K562 (cell line): ENCODE results near the gene HGS. TPM values are rescaled to one million over a fixed set of nuclear protein-coding genes. Genes with fewer than 3 reads are reported as not detected.

ENCODE experiments used
- ADNP ChIP-seq: fragments of 200-800 bp; sonication (Bioruptor generic); IDR thresholded peaks from 2 replicates; pipeline ENCODE4 v1.6.1; 2016; ENCODE audit warnings: missing genetic modification characterization, missing compliant biosample characterization
- DDX20 ChIP-seq: fragments of 450-650 bp; IDR thresholded peaks from 2 replicates; pipeline ENCODE4 v1.6.1; 2016; ENCODE audit warnings: missing genetic modification characterization, low read depth, mild to moderate bottlenecking, missing compliant biosample characterization, moderate library complexity
- DEAF1 ChIP-seq: fragments of 450-650 bp; formaldehyde crosslinking; IDR thresholded peaks from 2 replicates; pipeline ENCODE4 v1.4.0; 2020; ENCODE audit warnings: mild to moderate bottlenecking, moderate library complexity
- E2F3 ChIP-seq: fragments of 250-450 bp; sonication (Bioruptor Pico); IDR thresholded peaks from 2 replicates; pipeline ENCODE4 v1.4.0; 2020; ENCODE audit warnings: mild to moderate bottlenecking
- FOXJ3 ChIP-seq: sonication (generic); formaldehyde crosslinking; IDR thresholded peaks from 2 replicates; pipeline ENCODE4 v1.4.0; 2020; ENCODE audit warnings: mild to moderate bottlenecking, missing genetic modification reagents
- HOMEZ ChIP-seq: fragments of 250-450 bp; sonication (Bioruptor Pico); IDR thresholded peaks from 2 replicates; pipeline ENCODE4 v1.4.0; 2020; ENCODE audit warnings: mild to moderate bottlenecking, moderate library complexity
- IFI16 ChIP-seq: fragments of 250-450 bp; sonication (Bioruptor Pico); IDR thresholded peaks from 2 replicates; pipeline ENCODE4 v2.1.2; 2022; ENCODE audit warnings: mild to moderate bottlenecking, inconsistent platforms
- MITF ChIP-seq: IDR thresholded peaks from 2 replicates; pipeline ENCODE4 v1.6.1; 2014; ENCODE audit warnings: antibody characterized with exemption
- NEUROD1 ChIP-seq: fragments of 150-350 bp; IDR thresholded peaks from 2 replicates; pipeline ENCODE4 v1.6.1; 2014; ENCODE audit warnings: borderline replicate concordance, low read length, low read depth; ENCODE audit not compliant: partially characterized antibody
- PURB ChIP-seq: sonication (generic); formaldehyde crosslinking; IDR thresholded peaks from 2 replicates; pipeline ENCODE4 v1.9.0; 2021; ENCODE audit warnings: low read depth, mild to moderate bottlenecking, missing genetic modification reagents
- RB1 ChIP-seq: fragments of 450-650 bp; IDR thresholded peaks from 2 replicates; pipeline ENCODE4 v1.6.1; 2017; ENCODE audit warnings: low read depth, mild to moderate bottlenecking
- RFX1 ChIP-seq: fragments of 450-650 bp; IDR thresholded peaks from 2 replicates; pipeline ENCODE4 v1.6.1; 2016; ENCODE audit warnings: mild to moderate bottlenecking, moderate library complexity
- RHOXF2B ChIP-seq: fragments of 250-450 bp; sonication (Bioruptor Pico); conservative IDR thresholded peaks from 2 replicates; pipeline ENCODE4 v1.5.1; 2021
- RUNX1 ChIP-seq: sonication (generic); IDR thresholded peaks from 2 replicates; pipeline ENCODE4 v1.6.1; 2016; ENCODE audit warnings: antibody characterized with exemption, low read depth
- THRAP3 ChIP-seq: fragments of 450-650 bp; IDR thresholded peaks from 2 replicates; pipeline ENCODE4 v1.6.1; 2016; ENCODE audit warnings: mild to moderate bottlenecking, inconsistent platforms, borderline replicate concordance
- TOE1 ChIP-seq, 2 experiments: fragments of 450-650 bp in 1 of 2; sonication (generic) in 1 of 2; formaldehyde crosslinking in 1 of 2; IDR thresholded peaks; 2 replicates each; pipeline versions ENCODE4 v1.7.1 to v1.8.0; 2016 to 2022; ENCODE audit warnings: borderline replicate concordance in 2 of 2, mild to moderate bottlenecking in 2 of 2, antibody characterized with exemption in 1 of 2, inconsistent platforms in 1 of 2, low read depth in 1 of 2, missing genetic modification reagents in 1 of 2, moderate library complexity in 1 of 2
- XRCC3 ChIP-seq: fragments of 450-650 bp; IDR thresholded peaks from 2 replicates; pipeline ENCODE4 v1.6.1; 2017; ENCODE audit warnings: mild to moderate bottlenecking, moderate library complexity
- ZNF121 ChIP-seq: sonication (generic); formaldehyde crosslinking; conservative IDR thresholded peaks from 2 replicates; pipeline ENCODE4 v1.8.0; 2022; ENCODE audit warnings: missing genetic modification reagents
- ZNF175 ChIP-seq: fragments of 200-800 bp; sonication (Bioruptor generic); IDR thresholded peaks from 2 replicates; pipeline ENCODE4 v1.6.1; 2016; ENCODE audit warnings: low read depth, mild to moderate bottlenecking, missing genetic modification characterization, missing compliant biosample characterization
- ZNF311 ChIP-seq: fragments of 250-450 bp; sonication (Bioruptor Pico); IDR thresholded peaks from 2 replicates; pipeline ENCODE4 v1.4.0; 2020; ENCODE audit warnings: mild to moderate bottlenecking, moderate library complexity
- ZNF354B ChIP-seq: fragments of 250-450 bp; sonication (Bioruptor Pico); IDR thresholded peaks from 2 replicates; pipeline ENCODE4 v1.4.0; 2020
- ZNF717 ChIP-seq: fragments of 250-450 bp; sonication (Bioruptor Pico); IDR thresholded peaks from 2 replicates; pipeline ENCODE4 v1.5.0; 2021
- ZNF778 ChIP-seq: fragments of 450-650 bp; formaldehyde crosslinking; IDR thresholded peaks from 2 replicates; pipeline ENCODE4 v1.4.0; 2020; ENCODE audit warnings: mild to moderate bottlenecking, moderate library complexity
- polyA plus RNA-seq, 8 experiments: library from polyadenylated mRNA; depleted of rRNA in 4 of 8; stranded (reverse) in 5 of 8; unstranded in 3 of 8; fragments of >200 nt; fragmentation: Nextera tagmentation in 2 of 8; fragmentation: Illumina TruSeq in 1 of 8; extraction: Ambion mirVana in 2 of 8; extraction: Trizol in 1 of 8; gene quantifications; 2 replicates each; pipeline versions ENCODE4 v1.2.1 to v1.2.3, GENCODE V29; 2011 to 2014; ENCODE audit warnings: inconsistent platforms in 1 of 8, missing spikeins in 1 of 8
- total RNA-seq, 7 experiments: library from RNA; depleted of rRNA in 6 of 7; stranded (reverse); fragments of >200 nt in 6 of 7; fragmentation: Illumina TruSeq in 2 of 7; extraction: Trizol in 2 of 7; gene quantifications; 2 replicates each; pipeline versions ENCODE4 v1.2.1 to v1.2.3, GENCODE V29; 2011 to 2021; ENCODE audit warnings: low replicate concordance in 1 of 7

Gene HGS
- total and polyA plus RNA-seq, 9 of the 15 experiments (the other 6 are each of a cell fraction or from before 2014, with no cell fraction given) = 3.9 to 176 (median 77.1) TPM

- no peak; the same call in 1 of the 2 replicates for TF ChIP-seq TOE1 (IDR thresholded peaks at IDR 0.05; ENCODE audit: borderline replicate concordance)
- no peak for TF ChIP-seq TOE1 (CRISPR knock-in tag; IDR thresholded peaks at IDR 0.05; ENCODE audit: borderline replicate concordance, low read depth)
- no peak for TF ChIP-seq ZNF175 (CRISPR knock-in tag)
- no peak for TF ChIP-seq THRAP3
- TF ChIP-seq MITF = peak; percentile 50; the same call in 1 of the 2 replicates
- no peak for TF ChIP-seq XRCC3
- no peak for TF ChIP-seq ZNF717
- TF ChIP-seq ZNF311 (CRISPR knock-in tag) = no peak
- TF ChIP-seq NEUROD1 = peak; percentile 72
- no peak for TF ChIP-seq RFX1
- TF ChIP-seq FOXJ3 = no peak
- TF ChIP-seq ZNF121 (CRISPR knock-in tag) = no peak
- TF ChIP-seq E2F3 = peak; percentile 53; the same call in 1 of the 2 replicates
- no peak for TF ChIP-seq RHOXF2B (CRISPR knock-in tag)
- no peak for TF ChIP-seq PURB (CRISPR knock-in tag)
- no peak for TF ChIP-seq DEAF1 (CRISPR knock-in tag)
- TF ChIP-seq ADNP = no peak
- no peak for TF ChIP-seq ZNF354B
- TF ChIP-seq IFI16 (CRISPR knock-in tag) = no peak
- no peak for TF ChIP-seq RUNX1
- no peak for TF ChIP-seq HOMEZ (CRISPR knock-in tag)
- TF ChIP-seq RB1 = peak; percentile 83
- no peak for TF ChIP-seq ZNF778
- TF ChIP-seq DDX20 (tag) = no peak
These were observed 19.3 kb downstream of the HGS start, which contains the start of gene MRPL12 (continued) for GRCh38 chr17:81702934-81703746.
